IMR-90 (cell line): ENCODE measurements around the gene CYB5R3. TPM values are rescaled to one million over a fixed set of nuclear protein-coding genes. Genes with fewer than 3 reads are reported as not detected.

Source experiments
- ATAC-seq: fragments of 200-7000 bp; cut with Tn5 transposase; 2 replicates; pipeline ENCODE4 v1.9.1; 2020; ENCODE audit warnings: low read depth, mild to moderate bottlenecking, moderate library complexity
- BruUV-seq: library from RNA; stranded (reverse); fragments of 400-500 nt; replicated peaks from 2 replicates; lab custom pipeline; 2021; lab: Mats Ljungman, UMichigan
- CTCF ChIA-PET: fragments of 300-600 bp; formaldehyde crosslinking; extraction: SDS; loops from one replicate; lab custom pipeline; 2021; ENCODE audit warnings: antibody characterized with exemption; lab: Yijun Ruan, JAX
- POLR2A ChIA-PET: fragments of 300-600 bp; sonication (Branson Sonifier 250); formaldehyde crosslinking; loops from one replicate; lab custom pipeline; 2022; ENCODE audit warnings: antibody characterized with exemption; ENCODE audit not compliant: unreplicated experiment; lab: Charles Lee
- DNase-seq: peaks from one replicate; pipeline ENCODE4 v3.0.0; 2013
- H2AFZ ChIP-seq: replicated peaks from 2 replicates; pipeline ENCODE3; 2013; ENCODE audit warnings: low read length, mild to moderate bottlenecking; ENCODE audit not compliant: poor library complexity
- H2AK5ac ChIP-seq: 2 replicates; pipeline ENCODE4 v1.6.1; 2013; ENCODE audit warnings: low read depth, low read length, inconsistent platforms
- H2AK9ac ChIP-seq: replicated peaks from 2 replicates; pipeline ENCODE3; 2013; ENCODE audit warnings: mild to moderate bottlenecking, low read depth, low read length, moderate library complexity; ENCODE audit not compliant: poor library complexity
- H2BK120ac ChIP-seq: 2 replicates; pipeline ENCODE4 v1.6.1; 2013; ENCODE audit warnings: low read depth, low read length, inconsistent platforms
- H2BK15ac ChIP-seq: 3 replicates; pipeline ENCODE4 v1.6.1; 2013; ENCODE audit warnings: low read depth, low read length, inconsistent platforms
- H2BK20ac ChIP-seq: 2 replicates; pipeline ENCODE4 v1.6.1; 2013; ENCODE audit warnings: low read depth, mild to moderate bottlenecking, inconsistent platforms, low read length, moderate library complexity
- H2BK5ac ChIP-seq: 2 replicates; pipeline ENCODE4 v1.6.1; 2013; ENCODE audit warnings: mild to moderate bottlenecking, low read depth, low read length, inconsistent platforms; ENCODE audit not compliant: poor library complexity, severe bottlenecking
- H3K14ac ChIP-seq: replicated peaks from 2 replicates; pipeline ENCODE4 v1.6.1; 2013; ENCODE audit warnings: low read depth, low read length, inconsistent platforms
- H3K18ac ChIP-seq: 2 replicates; pipeline ENCODE4 v1.6.1; 2013; ENCODE audit warnings: low read depth, low read length, control low read depth
- H3K23ac ChIP-seq: 2 replicates; pipeline ENCODE4 v1.6.1; 2013; ENCODE audit warnings: low read depth, low read length, inconsistent platforms
- H3K27ac ChIP-seq: 2 replicates; pipeline ENCODE4 v1.5.1; 2013; ENCODE audit warnings: mild to moderate bottlenecking, control low read depth, low read length; ENCODE audit not compliant: insufficient read depth
- H3K27me3 ChIP-seq: 2 replicates; pipeline ENCODE4 v1.6.1; 2013; ENCODE audit warnings: low read length; ENCODE audit not compliant: control insufficient read depth, insufficient read depth
- H3K36me3 ChIP-seq: 2 replicates; pipeline ENCODE4 v1.6.1; 2013; ENCODE audit warnings: low read length, mixed read lengths; ENCODE audit not compliant: control insufficient read depth, insufficient read depth
- H3K4ac ChIP-seq: 2 replicates; pipeline ENCODE4 v1.6.1; 2013; ENCODE audit warnings: low read depth, low read length, inconsistent platforms
- H3K4me1 ChIP-seq: 2 replicates; pipeline ENCODE4 v1.6.1; 2013; ENCODE audit warnings: low read length, mixed read lengths; ENCODE audit not compliant: control insufficient read depth, insufficient read depth
- H3K4me2 ChIP-seq: 2 replicates; pipeline ENCODE4 v1.6.1; 2013; ENCODE audit warnings: low read depth, mild to moderate bottlenecking, control low read depth, low read length, moderate library complexity
- H3K4me3 ChIP-seq: 2 replicates; pipeline ENCODE4 v1.5.1; 2013; ENCODE audit warnings: low read depth, mild to moderate bottlenecking, control low read depth, low read length, moderate library complexity; ENCODE audit not compliant: insufficient read depth
- H3K56ac ChIP-seq: 2 replicates; pipeline ENCODE4 v1.6.1; 2013; ENCODE audit warnings: low read length, inconsistent platforms; ENCODE audit not compliant: insufficient read depth; ENCODE audit errors: extremely low read depth
- H3K79me1 ChIP-seq, 2 experiments: 2 replicates each; pipeline ENCODE4 v1.6.1; 2013; ENCODE audit warnings: low read length in 2 of 2, inconsistent platforms in 1 of 2, low read depth in 1 of 2
- H3K9ac ChIP-seq: 2 replicates; pipeline ENCODE4 v1.6.1; 2013; ENCODE audit warnings: low read depth, low read length, control low read depth
- H3K9me1 ChIP-seq: 2 replicates; pipeline ENCODE4 v1.6.1; 2013; ENCODE audit warnings: low read length, inconsistent platforms; ENCODE audit not compliant: insufficient read depth
- H3K9me3 ChIP-seq: 2 replicates; pipeline ENCODE4 v1.6.1; 2013; ENCODE audit warnings: low read length; ENCODE audit not compliant: control insufficient read depth, insufficient read depth
- H4K20me1 ChIP-seq: 2 replicates; pipeline ENCODE4 v1.6.1; 2013; ENCODE audit warnings: low read length, inconsistent platforms; ENCODE audit not compliant: insufficient read depth
- H4K5ac ChIP-seq: 2 replicates; pipeline ENCODE4 v1.6.1; 2013; ENCODE audit warnings: mild to moderate bottlenecking, low read depth, low read length, control low read depth
- H4K8ac ChIP-seq, 2 experiments: 2 replicates each; pipeline ENCODE4 v1.6.1; 2013; ENCODE audit warnings: low read depth in 2 of 2, low read length in 2 of 2, control low read depth in 1 of 2, inconsistent platforms in 1 of 2
- H4K91ac ChIP-seq: 2 replicates; pipeline ENCODE4 v1.6.1; 2013; ENCODE audit warnings: low read depth, low read length, inconsistent platforms; ENCODE audit not compliant: insufficient read depth
- CHD1 ChIP-seq: IDR thresholded peaks from 2 replicates; pipeline ENCODE4 v1.6.1; 2012; ENCODE audit warnings: low read depth, low read length, improper control_type of control experiment
- CTCF ChIP-seq: conservative IDR thresholded peaks from 2 replicates; pipeline ENCODE4 v1.5.1; 2012; ENCODE audit warnings: mild to moderate bottlenecking, low read depth, low read length, improper control_type of control experiment
- FOS ChIP-seq: fragments of 150-350 bp; IDR thresholded peaks from 2 replicates; pipeline ENCODE4 v1.6.1; 2016; ENCODE audit warnings: low read depth, low read length
- NFE2L2 ChIP-seq: fragments of 150-350 bp; IDR thresholded peaks from 2 replicates; pipeline ENCODE4 v1.6.1; 2016; ENCODE audit warnings: low read depth, mild to moderate bottlenecking, low read length
- RCOR1 ChIP-seq: IDR thresholded peaks from 2 replicates; pipeline ENCODE4 v1.6.1; 2012; ENCODE audit warnings: mild to moderate bottlenecking, low read length, improper control_type of control experiment; ENCODE audit not compliant: insufficient replicate concordance
- USF2 ChIP-seq: fragments of 150-350 bp; IDR thresholded peaks from 2 replicates; pipeline ENCODE4 v1.6.1; 2017; ENCODE audit warnings: mild to moderate bottlenecking, antibody characterized with exemption, low read length, low read depth
- WGBS, 2 experiments: methylation state at CpG; one replicate each; pipeline versions ENCODE4 v1.1.5 to v1.1.7; 2013; ENCODE audit warnings: missing lambda C conversion rate in 2 of 2; ENCODE audit not compliant: insufficient read length in 1 of 2; ENCODE audit errors: extremely low coverage in 2 of 2; 5-methylcytosine and 5-hydroxymethylcytosine counted together
- dilution Hi-C: fragments of 300-500 bp; cut with HindIII; formaldehyde crosslinking; loops from one replicate; pipeline ENCODE4 v1.14.3; 2018; ENCODE audit warnings: low sequenced_read_pairs; ENCODE audit not compliant: unreplicated experiment
- in situ Hi-C: fragments of 300-500 bp; cut with MboI; formaldehyde crosslinking; loops from 3 replicates; pipeline ENCODE4 v1.14.3; 2019; ENCODE audit warnings: low sequenced_read_pairs, inconsistent platforms, mixed read lengths
- intact Hi-C: fragments of 100-400 bp; cut with micrococcal nuclease; formaldehyde crosslinking; loops from 2 replicates; pipeline ENCODE4 v1.10.0; 2022
- polyA plus RNA-seq, 3 experiments: library from polyadenylated mRNA; depleted of rRNA; stranded (reverse); fragments of >200 nt; gene quantifications; 2 replicates each; pipeline ENCODE4 v1.2.3, GENCODE V29; 2012; ENCODE audit warnings: low replicate concordance in 1 of 3
- total RNA-seq: library from RNA; depleted of rRNA; stranded (reverse); fragments of >200 nt; gene quantifications from 2 replicates; pipeline ENCODE4 v1.2.3, GENCODE V29; 2012

The CYB5R3 gene
- total and polyA plus RNA-seq, 2 of the 4 experiments (the other 2 are of a cell fraction): 44.1 to 362 TPM

DNA sequence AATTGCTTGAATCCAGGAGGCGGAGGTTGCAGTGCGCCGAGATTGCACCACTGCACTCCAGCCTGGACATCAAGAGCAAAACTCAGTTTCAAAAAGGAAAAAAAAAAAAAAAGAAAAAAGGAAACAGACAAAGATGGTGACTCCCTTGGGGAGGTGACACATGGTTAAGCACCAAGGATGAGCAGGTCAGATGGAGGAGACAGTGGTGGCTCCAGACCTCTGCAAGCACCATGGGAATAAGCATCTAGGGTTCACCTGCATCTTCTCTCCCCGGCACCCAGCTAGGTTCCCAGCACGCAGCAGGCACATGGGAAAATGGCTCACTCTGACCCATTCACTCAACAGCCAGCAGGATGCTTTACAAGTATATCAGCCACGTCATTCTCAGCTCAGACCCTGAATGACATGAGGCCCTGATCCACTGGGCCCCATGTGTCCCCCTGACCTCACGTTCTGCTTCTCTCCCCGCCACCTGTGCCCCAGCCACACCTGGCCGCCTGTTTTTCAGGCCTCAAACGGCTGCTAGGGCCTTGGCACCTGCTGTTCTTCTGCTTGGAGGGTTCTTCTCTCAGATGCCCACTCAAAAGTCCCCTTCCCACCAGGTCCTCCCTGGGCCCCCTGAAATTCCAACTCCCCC, 47.3 kb upstream of the CYB5R3 start:
- POLR2A ChIA-PET: interaction anchor here (0.6 kb wide), 1 partner anchor 47 kb away, joined by 3 read pairs; no protein-coding TSS in a partner anchor
- BruUV-seq: no TSS peak
- ATAC-seq: no peak

More for the DNA sequence above, 47.3 kb upstream of the CYB5R3 start:
- peaks cover 9% of the 10 kb centered on the region for H3K9me1 ChIP-seq
- WGBS, 2 experiments: 96% methylated on average over 4 of the region's 10 CpGs; no CpG with 5 or more reads in 1 of the 2 experiments
- TF ChIP-seq NFE2L2 (no peak), CHD1 (no peak), FOS (no peak), USF2 (no peak), RCOR1 (no peak), CTCF (no peak)
- no peak overlapping the region for H3K9ac ChIP-seq
- no peak overlapping the region for H3K14ac ChIP-seq
- H3K23ac ChIP-seq: no peak overlapping the region
- dilution Hi-C loops: no loop called here
- no peak overlapping the region for H4K91ac ChIP-seq
- intact Hi-C loops: no loop called here
- 0 out of 2 replicates have a peak overlapping the region, but pooled peaks have one; percentile 60 for H2BK120ac ChIP-seq
- H2BK20ac ChIP-seq: 0 out of 2 replicates have a peak overlapping the region, but pooled peaks have one; percentile 50
- H3K4me1 ChIP-seq: peaks cover 12% of the 10 kb centered on the region
- H3K4ac ChIP-seq: peak overlapping the region; percentile 63; the same call in 1 of the 2 replicates
- no peak overlapping the region for H3K18ac ChIP-seq
- H3K36me3 ChIP-seq: peaks cover 28% of the 10 kb centered on the region
- H3K56ac ChIP-seq: no peak overlapping the region
- peaks cover 4% of the 10 kb centered on the region; the same call in 1 of the 2 replicates for H4K20me1 ChIP-seq
- H4K8ac ChIP-seq: no peak overlapping the region; a peak in 1 of 4 replicates
- no peak for DNase-seq
- no peak overlapping the region for H4K5ac ChIP-seq
- no peak overlapping the region for H2BK15ac ChIP-seq
- CTCF ChIA-PET: interaction anchor here (0.7 kb wide), 1 partner anchor 15 kb away, joined by 8 read pairs; no protein-coding TSS in a partner anchor
- no peak overlapping the region for H3K27ac ChIP-seq
- H3K27me3 ChIP-seq: no peaks in the 10 kb centered on the region
- peak overlapping the region; percentile 88 for H2AK5ac ChIP-seq
- H2AK9ac ChIP-seq: peak overlapping the region; percentile 60
- H3K4me3 ChIP-seq: no peak overlapping the region
- no peak overlapping the region for H2BK5ac ChIP-seq
- H2AFZ ChIP-seq: no peak overlapping the region
- H3K4me2 ChIP-seq: no peak overlapping the region
- in situ Hi-C loops: no loop called here
- H3K9me3 ChIP-seq: no peaks in the 10 kb centered on the region
- H3K79me1 ChIP-seq: peaks cover 17 to 44% of the 10 kb centered on the region in 2 experiments
